ENCODE data around the gene EML2.

DNA sequence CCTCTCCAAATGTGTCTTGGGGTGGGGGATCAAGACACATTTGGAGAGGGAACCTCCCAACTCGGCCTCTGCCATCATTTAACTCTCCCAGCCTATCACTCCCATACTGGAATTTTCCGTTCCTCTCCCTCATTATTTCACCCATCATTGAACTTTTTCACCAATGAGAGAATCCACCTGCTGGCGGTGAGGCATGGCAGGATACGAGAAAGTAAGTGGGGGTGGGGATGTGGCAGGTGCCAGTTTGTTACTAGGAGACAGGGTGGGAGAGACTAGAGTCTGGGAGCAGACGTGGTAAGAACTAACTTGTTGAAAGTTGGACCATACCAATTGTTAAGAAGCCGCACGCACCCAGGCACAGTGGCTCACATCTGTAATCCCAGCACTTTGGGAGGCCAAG, 35.7 kb upstream of the EML2 start:
- TF ChIP-seq, protein P1, sequence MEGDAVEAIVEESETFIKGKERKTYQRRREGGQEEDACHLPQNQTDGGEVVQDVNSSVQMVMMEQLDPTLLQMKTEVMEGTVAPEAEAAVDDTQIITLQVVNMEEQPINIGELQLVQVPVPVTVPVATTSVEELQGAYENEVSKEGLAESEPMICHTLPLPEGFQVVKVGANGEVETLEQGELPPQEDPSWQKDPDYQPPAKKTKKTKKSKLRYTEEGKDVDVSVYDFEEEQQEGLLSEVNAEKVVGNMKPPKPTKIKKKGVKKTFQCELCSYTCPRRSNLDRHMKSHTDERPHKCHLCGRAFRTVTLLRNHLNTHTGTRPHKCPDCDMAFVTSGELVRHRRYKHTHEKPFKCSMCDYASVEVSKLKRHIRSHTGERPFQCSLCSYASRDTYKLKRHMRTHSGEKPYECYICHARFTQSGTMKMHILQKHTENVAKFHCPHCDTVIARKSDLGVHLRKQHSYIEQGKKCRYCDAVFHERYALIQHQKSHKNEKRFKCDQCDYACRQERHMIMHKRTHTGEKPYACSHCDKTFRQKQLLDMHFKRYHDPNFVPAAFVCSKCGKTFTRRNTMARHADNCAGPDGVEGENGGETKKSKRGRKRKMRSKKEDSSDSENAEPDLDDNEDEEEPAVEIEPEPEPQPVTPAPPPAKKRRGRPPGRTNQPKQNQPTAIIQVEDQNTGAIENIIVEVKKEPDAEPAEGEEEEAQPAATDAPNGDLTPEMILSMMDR (IDR thresholded peaks at IDR 0.05; ENCODE audit: insufficient read depth, low read depth, low read length), result no peak
- no peak for TF ChIP-seq EZH2 (IDR thresholded peaks at IDR 0.05; ENCODE audit: insufficient read depth, low read length)
